Activated CD4-positive, alpha-beta T cell treated with anti-CD3 and anti-CD28 coated beads for 24 hours (primary cell): ENCODE measurements around the gene ABHD15.
"Not testable (repeated sequence)": the region's sequence is repeated elsewhere in the genome, so short reads cannot be mapped to it uniquely, and the experiment has no call there.

Source experiments
- DNase-seq, 2 donors: peaks; one replicate each; pipeline ENCODE4 v3.0.0-alpha.2; 2020; ENCODE audit warnings: low read depth in 2 of 2

The ABHD15 gene

DNA sequence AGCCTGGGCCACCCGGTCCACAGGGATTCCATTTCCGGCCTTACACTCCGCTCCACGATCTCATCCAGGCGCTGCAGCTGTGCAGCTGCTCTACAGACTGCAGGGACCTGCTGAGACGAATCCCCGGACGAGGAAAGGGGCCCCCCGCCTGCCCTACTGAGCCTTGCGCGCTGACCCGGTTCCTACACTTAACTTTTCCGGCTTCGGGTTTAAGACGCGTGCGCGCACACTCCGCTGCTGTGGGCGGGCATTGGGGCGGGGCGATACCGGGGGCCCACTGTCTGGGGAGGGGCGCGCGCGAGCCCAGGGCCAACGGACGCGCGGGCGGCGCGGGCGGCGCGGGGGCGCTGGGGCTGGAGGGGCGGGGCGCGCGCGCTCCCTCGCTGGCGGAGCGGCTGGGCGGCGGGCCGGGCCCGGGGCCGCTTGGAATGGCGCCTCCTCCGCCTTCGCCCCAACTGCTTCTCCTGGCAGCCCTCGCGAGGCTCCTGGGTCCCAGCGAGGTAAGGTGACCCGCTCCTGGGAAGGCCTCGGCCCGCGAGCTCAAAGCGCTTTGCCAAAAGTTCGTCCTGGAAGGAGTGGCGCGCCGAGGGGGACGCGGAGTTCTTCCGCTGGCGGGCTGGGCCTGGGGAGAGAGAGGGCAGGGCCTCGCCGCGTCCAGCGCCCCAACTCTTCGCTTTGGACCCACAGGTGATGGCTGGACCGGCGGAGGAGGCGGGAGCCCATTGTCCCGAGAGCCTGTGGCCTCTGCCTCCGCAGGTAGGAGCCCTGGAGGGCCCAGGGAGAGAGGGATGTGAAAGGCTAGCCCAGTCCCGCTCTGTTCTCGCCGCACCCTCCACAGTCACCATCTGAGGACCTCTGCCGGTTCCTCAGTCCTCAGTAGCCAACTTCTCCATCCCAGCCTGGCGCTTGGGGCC is 1.8 kb upstream of the ABHD15 start, which contains the start of gene TP53I13:
Gene TP53I13, plus strand, starts transcription at position 371 of the 914 bp plus-strand sequence. Its CDS starts 58 bp downstream, at position 429.
- DNase-seq, result peak; percentile 78 to 93

GRCh38 chr17:29567554-29568330 is 905 bp upstream of the ABHD15 start:
- DNase-seq, result peak; percentile 49 to 66

GRCh38 chr17:29567304-29567553 is 392 bp upstream of the ABHD15 start:
- DNase-seq, result no peak

- no peak for DNase-seq
These were observed 979 bp downstream of the ABHD15 start for GRCh38 chr17:29565643-29566472.

DNA sequence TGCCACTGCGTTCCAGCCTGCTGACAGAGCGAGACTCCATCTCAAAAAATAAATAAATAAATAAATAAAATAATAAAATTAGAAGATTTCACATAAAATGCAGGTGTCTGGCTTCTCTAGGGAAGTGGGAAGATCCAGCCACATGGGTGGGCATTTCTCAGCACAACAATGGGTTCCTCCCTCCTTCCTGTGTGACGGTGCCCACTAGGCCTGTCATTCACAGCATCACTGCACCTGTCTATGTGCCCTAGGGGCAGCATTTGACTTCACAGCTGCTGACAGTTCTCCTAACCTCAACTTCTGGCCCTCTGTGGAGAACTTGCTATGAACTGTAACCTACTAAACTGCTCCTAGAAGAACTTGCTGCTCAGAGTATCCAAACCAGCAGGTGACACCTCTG is 3.0 kb downstream of the ABHD15 start:
- DNase-seq, result no peak

DNA sequence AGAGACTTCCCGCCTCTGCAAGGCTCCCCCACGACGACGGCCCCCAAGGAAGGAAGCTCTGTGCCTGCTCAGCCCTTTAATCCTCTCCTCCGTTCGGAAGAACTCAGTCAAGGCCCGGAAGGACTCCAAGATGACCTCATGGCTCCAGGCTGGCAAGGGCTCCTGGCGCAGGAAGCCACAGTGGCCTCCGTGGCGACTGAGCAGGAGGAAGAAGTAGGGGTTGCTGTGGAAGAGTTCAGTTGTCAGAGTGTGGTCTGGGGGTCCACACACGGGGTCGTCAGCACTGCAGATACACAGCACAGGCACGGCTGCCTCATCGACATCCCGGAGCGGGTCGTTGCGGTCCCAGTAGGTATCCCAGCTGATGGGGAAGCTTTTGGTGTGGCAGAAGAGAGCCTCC is 4.2 kb downstream of the ABHD15 start:
- no peak for DNase-seq

DNA sequence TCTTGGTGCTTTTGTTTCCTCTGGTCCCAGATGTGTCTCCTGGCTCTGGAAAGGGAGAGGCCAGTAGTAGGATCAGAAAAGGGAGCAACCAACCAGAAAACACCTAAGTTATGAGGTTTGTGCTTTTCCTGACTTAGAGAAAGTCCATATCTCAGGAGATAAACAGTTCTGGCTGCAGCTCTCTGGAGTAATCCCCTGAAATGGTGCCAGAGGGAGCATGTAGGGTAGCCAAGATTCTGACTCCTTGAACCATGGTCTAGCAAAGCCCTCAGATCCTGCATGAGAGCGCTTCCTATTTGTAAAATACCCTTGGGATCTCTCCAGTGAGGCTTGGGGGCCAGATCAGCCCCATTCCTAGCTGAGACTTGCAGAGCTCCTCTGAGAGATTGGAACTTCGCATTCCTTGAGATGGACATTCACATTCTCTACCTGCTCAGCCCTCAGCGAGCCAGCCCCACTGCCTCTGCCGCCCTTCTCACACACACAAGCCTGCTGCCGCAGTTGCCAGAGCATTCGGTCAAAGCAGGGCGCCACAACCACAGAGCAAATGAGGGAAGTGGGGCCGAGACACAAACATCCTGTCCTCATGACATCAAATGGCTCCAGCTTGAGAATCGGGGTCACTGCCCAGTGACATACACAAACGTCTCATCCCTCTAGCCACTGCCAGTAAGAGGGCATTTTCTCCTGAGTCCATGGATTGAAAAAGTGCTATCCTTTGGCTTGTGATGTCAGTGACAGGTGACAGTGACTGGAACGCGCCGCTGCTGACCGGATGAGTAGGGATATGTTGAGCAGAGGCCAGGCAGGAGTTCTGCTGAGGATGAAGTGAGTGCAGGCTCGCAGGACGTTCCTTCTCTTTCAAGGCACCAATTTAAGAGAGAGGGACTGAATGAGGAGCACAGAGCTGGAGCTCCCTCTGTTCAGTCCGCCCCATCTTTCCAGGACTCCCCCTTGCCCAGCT is 5.0 kb downstream of the ABHD15 start:
- DNase-seq, result no peak

DNA sequence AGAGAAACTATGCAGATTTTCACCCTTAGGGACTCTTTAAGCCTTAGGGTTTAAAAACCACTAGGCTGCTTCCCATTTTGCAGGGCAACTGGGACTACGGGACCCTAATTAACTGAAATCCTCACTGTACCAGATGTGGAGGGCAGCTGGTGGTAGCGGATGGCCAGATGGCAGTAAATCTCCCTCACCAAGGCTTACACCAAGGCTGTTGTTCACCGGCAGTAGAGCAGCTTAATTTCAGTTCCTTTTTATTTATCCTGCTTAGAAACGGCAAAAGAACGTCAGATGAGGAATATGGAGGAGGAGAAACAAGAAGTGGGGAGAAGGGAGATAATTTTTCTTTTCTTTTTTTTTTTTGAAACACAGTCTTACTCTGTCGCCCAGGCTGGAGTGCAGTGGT is 6.5 kb downstream of the ABHD15 start:
- DNase-seq, result no peak

DNA sequence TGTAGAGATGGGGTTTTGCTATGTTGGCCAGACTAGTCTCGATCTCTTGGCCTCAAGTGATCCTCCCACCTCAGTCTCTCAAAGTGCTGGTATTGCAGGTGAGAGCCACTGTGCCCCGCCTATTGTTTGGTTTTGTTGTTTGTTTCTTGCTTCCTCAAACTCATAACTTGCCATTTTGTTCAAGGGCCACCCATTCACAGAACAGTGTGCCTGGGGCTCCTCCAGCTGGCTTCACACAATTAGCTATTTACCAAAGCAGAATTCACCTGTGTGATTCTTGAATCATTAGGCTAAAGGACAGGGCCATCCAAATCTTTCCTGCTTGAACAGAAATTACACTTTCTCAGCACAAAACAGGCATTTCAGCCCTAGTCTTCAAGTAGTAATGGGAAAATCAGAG is 7.2 kb downstream of the ABHD15 start:
- no peak for DNase-seq

DNA sequence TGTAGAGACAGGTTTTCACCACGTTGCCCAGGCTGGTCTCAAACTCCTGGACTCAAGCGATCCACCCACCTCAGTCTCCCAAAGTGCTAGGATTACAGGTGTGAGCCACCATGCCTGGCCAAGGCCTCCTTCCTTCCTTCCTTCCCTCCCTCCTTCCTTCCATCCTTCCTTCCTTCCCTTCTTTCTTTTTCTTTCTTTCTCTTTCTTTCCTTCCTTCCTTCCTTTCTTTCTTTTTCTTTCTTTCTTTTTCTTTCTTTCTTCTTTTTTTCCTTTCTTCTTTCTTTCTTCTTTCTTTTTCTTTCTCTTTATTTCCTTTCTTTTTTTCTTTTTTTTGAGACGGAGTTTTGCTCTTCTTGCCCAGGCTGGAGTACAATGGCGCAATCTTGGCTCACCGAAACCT is 8.7 kb downstream of the ABHD15 start:
- DNase-seq, result not testable (repeated sequence)

DNA sequence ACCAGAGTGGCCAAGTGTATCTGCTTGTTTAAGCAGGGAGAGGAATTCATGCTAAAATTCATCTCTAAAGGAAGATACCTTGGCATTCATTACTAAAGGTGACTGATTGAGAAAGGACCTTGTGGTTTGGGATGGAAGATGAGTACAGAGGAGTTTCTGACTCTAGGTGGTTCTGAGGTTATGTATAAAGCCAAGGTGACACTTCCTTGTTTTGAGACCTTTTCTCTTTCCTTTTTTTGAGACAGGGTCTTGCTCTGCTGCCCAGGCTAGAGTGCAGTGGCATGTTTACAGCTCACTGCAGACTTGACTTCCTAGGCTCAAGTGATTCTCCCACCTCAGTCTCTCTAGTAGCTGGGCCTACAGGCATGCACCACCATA is 9.1 kb downstream of the ABHD15 start:
- no peak for DNase-seq

- DNase-seq, result no peak
These were observed 9.6 kb downstream of the ABHD15 start for GRCh38 chr17:29557085-29557738.

GRCh38 chr17:29555840-29556239 is 11.0 kb downstream of the ABHD15 start:
- DNase-seq, result no peak

- DNase-seq, result no peak
These were observed 17.5 kb downstream of the ABHD15 start for GRCh38 chr17:29549177-29549923.

- DNase-seq, result no peak
These were observed 20.0 kb downstream of the ABHD15 start for GRCh38 chr17:29546830-29547229.

- no peak for DNase-seq
These were observed 20.8 kb downstream of the ABHD15 start for GRCh38 chr17:29546085-29546484.

- DNase-seq, result no peak
These were observed 22.8 kb downstream of the ABHD15 start for GRCh38 chr17:29544066-29544465.

GRCh38 chr17:29533976-29534375 is 32.9 kb downstream of the ABHD15 start:
- no peak for DNase-seq

- no peak for DNase-seq
These were observed 40.5 kb downstream of the ABHD15 start for GRCh38 chr17:29526322-29526721.

- DNase-seq, result no peak
These were observed 42.1 kb downstream of the ABHD15 start for GRCh38 chr17:29524692-29525091.
